GM19438 (cell line): ENCODE data around the gene SOD2.
"Not testable (repeated sequence)": the region's sequence is repeated elsewhere in the genome, so short reads cannot be mapped to it uniquely, and the experiment has no call there.

ENCODE experiments used
- ATAC-seq: cut with Tn5 transposase; IDR thresholded peaks from one replicate; pipeline ENCODE4 v1.9.1; 2021; ENCODE audit warnings: low read depth; ENCODE audit not compliant: unreplicated experiment

SOD2 gene

DNA sequence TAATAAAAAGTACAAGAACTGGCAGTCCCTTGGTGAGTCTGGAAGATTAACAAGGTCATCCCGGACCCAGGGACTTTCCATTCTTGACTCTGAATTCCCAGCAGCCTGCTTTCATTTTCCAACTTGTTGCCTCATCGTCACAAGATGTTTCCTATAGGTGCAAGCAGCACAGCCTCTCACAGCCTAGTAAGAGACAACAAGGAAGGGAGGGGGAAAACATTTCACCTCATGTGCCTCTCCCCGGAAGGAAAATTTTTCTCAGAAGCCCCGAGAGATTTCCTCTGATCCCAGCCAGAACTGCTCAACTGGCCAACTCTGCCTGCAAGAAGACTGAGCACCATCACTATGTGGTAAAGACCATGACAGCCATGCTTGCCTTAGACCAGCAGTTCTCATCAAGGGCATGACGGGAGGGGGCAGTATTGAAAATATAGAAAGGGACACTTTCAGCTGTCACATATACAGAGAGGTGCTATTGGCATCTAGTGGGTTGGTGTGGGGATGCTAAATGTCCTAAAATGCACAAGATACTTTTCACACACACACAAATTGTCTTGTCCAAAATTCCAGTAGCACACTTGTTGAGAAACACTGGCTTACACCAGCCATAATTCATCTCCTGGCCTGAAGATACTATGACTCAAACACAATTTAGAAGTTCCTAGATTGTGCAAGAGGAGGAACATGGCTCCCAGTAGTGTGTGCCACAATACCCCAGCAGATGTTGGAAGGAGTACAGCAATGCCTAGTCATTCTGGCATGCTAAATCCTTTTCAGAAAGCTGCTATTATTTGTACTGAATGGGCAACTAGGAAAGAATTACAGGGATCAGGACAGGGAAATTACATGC, 23.4 kb upstream of the SOD2 start:
- no peak for ATAC-seq

- ATAC-seq = no peak
Measured at GRCh38 chr6:159715605-159716004, 22.6 kb upstream of the SOD2 start.

GRCh38 chr6:159715166-159715565, 22.1 kb upstream of the SOD2 start:
- ATAC-seq = no peak

DNA sequence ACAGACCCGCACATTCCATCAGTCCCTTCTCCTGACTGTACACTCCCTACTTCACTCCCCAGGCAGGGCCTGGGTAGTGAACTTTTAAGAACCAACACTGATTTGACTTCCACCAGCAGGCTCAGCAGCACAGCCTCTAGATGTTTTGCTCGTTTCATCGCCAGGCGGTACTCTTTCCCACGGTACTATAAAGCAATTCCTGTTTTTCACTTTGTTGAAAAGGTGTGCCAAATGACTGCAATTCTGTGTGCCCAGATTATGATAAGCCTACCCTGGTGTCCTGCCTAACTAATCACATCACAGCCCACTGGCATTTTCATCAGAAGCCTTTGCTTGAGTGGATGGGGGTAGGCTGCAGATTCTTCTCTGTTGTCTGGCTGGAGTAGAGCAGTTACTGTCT, 21.4 kb upstream of the SOD2 start:
- no peak for ATAC-seq

GRCh38 chr6:159713984-159714383, 20.9 kb upstream of the SOD2 start:
- no peak for ATAC-seq

DNA sequence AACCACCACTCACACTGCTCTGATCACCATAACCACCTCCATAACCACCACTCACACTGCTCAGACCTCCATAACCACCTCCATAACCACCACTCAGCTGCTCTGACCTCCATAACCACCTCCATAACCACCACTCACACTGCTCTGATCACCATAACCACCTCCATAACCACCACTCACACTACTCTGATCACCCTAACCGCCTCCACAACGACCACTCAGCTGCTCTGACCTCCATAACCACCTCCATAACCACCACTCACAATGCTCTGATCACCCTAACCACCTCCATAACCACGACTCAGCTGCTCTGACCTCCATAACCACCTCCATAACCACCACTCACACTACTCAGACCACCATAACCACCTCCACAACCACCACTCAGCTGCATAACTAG, 19.3 kb upstream of the SOD2 start:
- ATAC-seq = not testable (repeated sequence)

GRCh38 chr6:159710603-159711002, 17.6 kb upstream of the SOD2 start:
- ATAC-seq = not testable (repeated sequence)

- ATAC-seq = no peak
Measured at GRCh38 chr6:159701413-159701999, 8.5 kb upstream of the SOD2 start.

DNA sequence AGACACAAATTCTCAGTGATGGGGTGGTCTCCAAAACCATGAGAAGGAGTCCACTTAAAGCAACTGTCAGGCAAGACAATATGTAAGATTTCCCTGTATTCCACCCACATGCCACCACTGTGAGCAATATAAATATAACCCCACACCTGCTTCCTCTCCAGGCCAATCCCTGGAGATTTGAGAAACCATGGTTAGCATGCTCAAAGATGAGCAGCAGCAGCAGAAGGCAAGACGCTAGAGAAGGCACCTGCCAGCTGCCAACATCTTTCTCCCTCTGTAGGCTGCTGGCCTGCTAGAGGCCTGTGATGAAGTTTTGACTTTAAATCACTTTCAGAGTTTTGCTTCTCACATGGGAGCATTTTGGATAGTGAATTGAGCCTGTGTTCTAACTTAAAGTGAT, 7.9 kb upstream of the SOD2 start:
- no peak for ATAC-seq

GRCh38 chr6:159695984-159696383, 2.9 kb upstream of the SOD2 start:
- ATAC-seq = no peak

DNA sequence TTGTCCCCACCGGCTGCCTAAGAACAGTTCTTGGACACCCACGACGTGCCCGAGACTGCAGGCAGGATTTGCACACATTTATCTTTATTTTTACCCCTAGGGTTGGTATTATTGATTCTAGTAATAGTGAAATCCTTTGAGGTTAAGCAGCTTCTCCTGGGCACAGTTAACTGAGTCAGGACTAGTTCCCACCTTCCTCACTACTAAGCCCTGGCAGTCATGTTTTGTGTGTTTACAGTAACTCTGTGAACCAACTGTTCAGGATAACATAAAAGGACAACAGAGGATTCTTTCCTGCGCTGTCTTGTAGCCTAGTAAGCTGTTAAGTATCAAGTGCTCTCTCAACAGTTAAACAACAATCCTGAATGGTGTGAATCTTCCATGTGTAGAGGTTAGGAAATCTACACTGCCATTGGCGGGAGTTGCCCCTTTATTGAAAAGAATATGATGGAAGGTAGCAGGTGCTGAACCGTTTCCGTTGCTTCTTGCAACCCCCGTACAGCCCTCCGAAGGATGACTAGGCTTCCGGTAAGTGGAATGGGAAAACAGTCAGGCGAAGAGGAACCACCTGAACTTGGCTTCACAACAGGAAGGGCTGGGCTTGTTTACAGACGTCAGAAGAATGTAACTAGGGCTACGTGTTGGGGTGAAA, 979 bp upstream of the SOD2 start:
- no peak for ATAC-seq

DNA sequence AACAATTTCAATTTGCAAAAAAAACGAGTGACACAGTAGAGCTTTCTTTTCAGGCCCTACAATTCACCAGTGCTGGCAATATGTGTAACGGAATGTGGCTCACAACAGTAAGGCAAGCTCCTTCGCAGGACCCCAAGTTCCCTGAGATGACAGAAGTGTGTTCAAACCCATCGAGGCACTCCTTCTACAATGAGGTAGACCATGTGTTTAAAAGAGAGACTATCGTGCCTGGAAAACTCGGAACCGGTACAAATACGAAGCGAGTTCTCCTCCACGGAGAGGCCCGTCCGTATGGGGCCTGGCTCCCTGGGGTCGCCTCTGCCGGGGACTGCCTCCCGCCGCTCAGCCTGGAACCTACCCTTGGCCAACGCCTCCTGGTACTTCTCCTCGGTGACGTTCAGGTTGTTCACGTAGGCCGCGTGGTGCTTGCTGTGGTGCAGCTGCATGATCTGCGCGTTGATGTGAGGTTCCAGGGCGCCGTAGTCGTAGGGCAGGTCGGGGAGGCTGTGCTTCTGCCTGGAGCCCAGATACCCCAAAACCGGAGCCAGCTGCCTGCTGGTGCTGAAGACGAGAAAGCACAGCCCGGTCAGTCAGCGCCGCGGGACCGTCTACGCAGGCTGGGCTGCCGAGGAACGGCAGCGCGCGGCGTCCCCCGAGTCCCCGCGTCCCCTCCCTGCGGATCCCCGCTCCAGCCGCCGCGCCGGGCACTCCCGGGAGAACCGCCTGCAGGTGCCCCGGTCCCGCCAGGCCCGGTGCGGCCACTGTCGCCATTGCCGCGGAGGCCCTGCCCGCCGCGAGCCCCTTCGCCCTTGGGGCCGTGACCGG, 526 bp downstream of the SOD2 start:
- peak; percentile 37 for ATAC-seq

DNA sequence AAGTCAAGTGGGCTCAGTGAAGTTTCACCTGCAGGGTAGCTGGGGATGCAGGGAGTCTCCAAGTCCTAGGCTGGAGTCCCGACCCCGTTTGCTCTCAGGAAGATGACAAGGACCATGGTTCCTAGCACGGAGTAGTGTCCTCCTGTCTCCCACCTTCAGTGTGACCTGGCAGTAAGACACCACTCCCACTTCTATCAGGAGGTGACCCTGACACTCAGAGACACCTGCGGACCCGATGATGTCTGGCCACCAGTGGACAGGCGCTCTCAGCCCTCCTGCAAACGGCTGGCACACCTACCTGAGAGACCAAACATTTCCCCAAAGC, 1.1 kb downstream of the SOD2 start:
- no peak for ATAC-seq

GRCh38 chr6:159691133-159691962, 1.7 kb downstream of the SOD2 start:
- ATAC-seq = no peak

DNA sequence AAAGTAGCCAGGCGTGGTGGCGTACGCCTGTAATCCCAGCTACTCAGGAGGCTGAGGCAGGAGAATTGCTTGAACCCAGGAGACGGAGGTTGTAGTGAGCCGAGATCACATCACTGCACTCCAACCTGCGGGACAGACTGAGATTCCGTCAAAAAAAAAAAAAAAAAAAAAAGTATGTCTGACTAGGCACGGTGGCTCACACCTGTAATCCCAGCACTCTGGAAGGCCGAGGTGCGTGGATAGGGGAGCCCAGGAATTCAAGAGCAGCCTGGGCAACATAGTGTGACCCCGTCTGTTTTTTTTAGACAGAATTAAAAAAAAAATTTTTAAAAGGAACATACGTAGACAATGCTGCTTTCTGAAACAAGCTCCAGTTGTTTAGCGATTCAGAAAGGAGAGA, 2.9 kb downstream of the SOD2 start:
- not testable (repeated sequence) for ATAC-seq

- no peak for ATAC-seq
Measured at GRCh38 chr6:159689001-159689400, 4.0 kb downstream of the SOD2 start.

- no peak for ATAC-seq
Measured at GRCh38 chr6:159688266-159688905, 4.7 kb downstream of the SOD2 start.

GRCh38 chr6:159687341-159687740, 5.7 kb downstream of the SOD2 start:
- ATAC-seq = no peak

DNA sequence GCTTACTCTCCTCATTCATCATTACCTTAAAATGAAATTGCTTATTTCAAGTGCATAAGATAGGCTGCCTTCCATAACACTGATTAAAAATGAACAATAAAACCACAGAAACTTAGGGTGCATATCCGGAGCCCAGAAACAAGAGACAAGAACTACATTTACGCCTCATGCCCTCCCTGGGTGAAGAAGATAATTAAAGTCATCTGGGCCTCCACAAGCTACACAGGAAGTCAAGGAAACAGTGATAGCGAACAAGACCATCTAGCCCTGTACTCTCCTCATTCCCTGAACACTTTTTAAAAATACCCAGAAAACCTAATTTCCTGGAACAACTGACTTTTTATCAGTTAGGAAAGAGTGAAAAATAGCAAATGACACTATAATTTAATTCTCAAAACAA, 6.3 kb downstream of the SOD2 start:
- no peak for ATAC-seq

DNA sequence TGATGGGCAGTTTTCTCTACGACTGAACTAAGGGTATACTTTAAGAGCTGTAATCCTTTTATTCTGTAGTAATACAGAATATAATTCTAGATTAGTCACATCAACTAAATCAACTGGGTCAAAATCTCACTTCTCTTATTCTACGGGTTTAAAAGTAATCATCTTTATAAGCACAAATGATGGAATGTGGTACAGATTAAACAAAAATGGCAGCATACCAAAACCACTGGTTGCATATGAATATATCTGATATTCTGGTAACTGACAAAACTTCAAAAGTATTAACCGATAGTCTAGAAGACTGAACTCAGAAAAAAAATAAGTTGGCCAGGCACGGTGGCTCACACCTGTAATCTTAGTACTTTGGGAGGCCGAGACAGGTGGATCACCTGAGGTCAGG, 7.0 kb downstream of the SOD2 start:
- ATAC-seq = no peak
